H9 (cell line): ENCODE data around the gene TRRAP. TPM values are rescaled to one million over a fixed set of nuclear protein-coding genes. Genes with fewer than 3 reads are reported as not detected.

Experiments
- DNase-seq: peaks from one replicate; pipeline ENCODE4 v3.0.0-alpha.2; 2017
- H2AFZ ChIP-seq: one replicate; pipeline ENCODE4 v1.6.1; 2013; ENCODE audit warnings: mild to moderate bottlenecking, low read length, control low read depth, moderate library complexity
- H2AK5ac ChIP-seq: 2 replicates; pipeline ENCODE4 v1.6.1; 2013; ENCODE audit warnings: low read length, control low read depth, mixed read lengths; ENCODE audit not compliant: insufficient read length
- H2BK120ac ChIP-seq: one replicate; pipeline ENCODE4 v1.6.1; 2013; ENCODE audit warnings: low read depth, mild to moderate bottlenecking, low read length, control low read depth, inconsistent platforms; ENCODE audit not compliant: poor library complexity, severe bottlenecking
- H2BK12ac ChIP-seq: 2 replicates; pipeline ENCODE4 v1.6.1; 2013; ENCODE audit warnings: low read length, control low read depth, mixed read lengths, low read depth; ENCODE audit not compliant: insufficient read length
- H2BK15ac ChIP-seq: 2 replicates; pipeline ENCODE4 v1.6.1; 2013; ENCODE audit warnings: low read depth, low read length, control low read depth
- H2BK20ac ChIP-seq: one replicate; pipeline ENCODE4 v1.6.1; 2013; ENCODE audit warnings: low read depth, mild to moderate bottlenecking, low read length, control low read depth, inconsistent platforms; ENCODE audit not compliant: poor library complexity, severe bottlenecking
- H2BK5ac ChIP-seq: 2 replicates; pipeline ENCODE4 v1.6.1; 2013; ENCODE audit warnings: low read length, control low read depth, mixed read lengths; ENCODE audit not compliant: insufficient read length
- H3K14ac ChIP-seq: 2 replicates; pipeline ENCODE4 v1.6.1; 2013; ENCODE audit warnings: low read length, control low read depth; ENCODE audit not compliant: insufficient read depth
- H3K18ac ChIP-seq: 2 replicates; pipeline ENCODE4 v1.6.1; 2013; ENCODE audit warnings: low read depth, mild to moderate bottlenecking, mixed read lengths, low read length, control low read depth; ENCODE audit not compliant: insufficient read length
- H3K23ac ChIP-seq: 2 replicates; pipeline ENCODE4 v1.6.1; 2013; ENCODE audit warnings: low read length, control low read depth, mixed read lengths, low read depth; ENCODE audit not compliant: insufficient read length
- H3K23me2 ChIP-seq: 2 replicates; pipeline ENCODE4 v1.6.1; 2013; ENCODE audit warnings: low read depth, mild to moderate bottlenecking, mixed read lengths, low read length, control low read depth; ENCODE audit not compliant: insufficient read length, poor library complexity, severe bottlenecking
- H3K27ac ChIP-seq: 2 replicates; pipeline ENCODE4 v1.5.1; 2013; ENCODE audit warnings: low read length, control low read depth, mixed read lengths, low read depth; ENCODE audit not compliant: insufficient read length
- H3K27me3 ChIP-seq: 2 replicates; pipeline ENCODE4 v1.6.1; 2013; ENCODE audit warnings: low read length, control low read depth, inconsistent platforms; ENCODE audit not compliant: insufficient read depth
- H3K4ac ChIP-seq: 2 replicates; pipeline ENCODE4 v1.6.1; 2013; ENCODE audit warnings: low read depth, mild to moderate bottlenecking, control low read depth, inconsistent platforms, low read length, moderate library complexity
- H3K4me1 ChIP-seq: 2 replicates; pipeline ENCODE4 v1.6.1; 2013; ENCODE audit warnings: low read length, control low read depth, inconsistent platforms; ENCODE audit not compliant: insufficient read depth
- H3K4me2 ChIP-seq: 2 replicates; pipeline ENCODE4 v1.6.1; 2013; ENCODE audit warnings: low read length, control low read depth, mixed read lengths; ENCODE audit not compliant: insufficient read length, insufficient read depth
- H3K56ac ChIP-seq: 2 replicates; pipeline ENCODE4 v1.6.1; 2013; ENCODE audit warnings: low read depth, mild to moderate bottlenecking, mixed read lengths, low read length, control low read depth; ENCODE audit not compliant: insufficient read length
- H3K79me1 ChIP-seq: 2 replicates; pipeline ENCODE4 v1.6.1; 2013; ENCODE audit warnings: low read depth, mild to moderate bottlenecking, moderate library complexity, low read length, control low read depth, inconsistent platforms; ENCODE audit not compliant: insufficient read depth, poor library complexity, severe bottlenecking
- H3K79me2 ChIP-seq: 2 replicates; pipeline ENCODE4 v1.6.1; 2013; ENCODE audit warnings: low read length, control low read depth, inconsistent platforms; ENCODE audit not compliant: insufficient read depth
- H3K9ac ChIP-seq: 2 replicates; pipeline ENCODE4 v1.6.1; 2013; ENCODE audit warnings: low read length, control low read depth, mixed read lengths; ENCODE audit not compliant: insufficient read length; ENCODE audit errors: extremely low read depth
- H3K9me3 ChIP-seq: one replicate; pipeline ENCODE4 v1.6.1; 2013; ENCODE audit warnings: low read depth, low read length, inconsistent platforms; ENCODE audit not compliant: control insufficient read depth
- H3T11ph ChIP-seq: one replicate; pipeline ENCODE4 v1.6.1; 2013; ENCODE audit warnings: mild to moderate bottlenecking, low read length, control low read depth, inconsistent platforms
- H4K20me1 ChIP-seq: one replicate; pipeline ENCODE4 v1.6.1; 2013; ENCODE audit not compliant: control insufficient read depth, insufficient read length, insufficient read depth
- H4K5ac ChIP-seq: 2 replicates; pipeline ENCODE4 v1.6.1; 2013; ENCODE audit warnings: low read depth, mild to moderate bottlenecking, mixed read lengths, low read length, control low read depth; ENCODE audit not compliant: insufficient read length
- H4K8ac ChIP-seq: replicated peaks from 2 replicates; pipeline ENCODE4 v1.6.1; 2013; ENCODE audit warnings: low read length, control low read depth, mixed read lengths, low read depth; ENCODE audit not compliant: insufficient read length
- H4K91ac ChIP-seq: 2 replicates; pipeline ENCODE4 v1.6.1; 2013; ENCODE audit warnings: low read depth, mild to moderate bottlenecking, moderate library complexity, mixed read lengths, low read length, control low read depth; ENCODE audit not compliant: insufficient read length
- H3K27ac Mint-ChIP-seq, 3 experiments: 2 replicates in 2 of 3; 3 replicates in 1 of 3; pipeline ENCODE4 v1.8.0; 2020 to 2021; ENCODE audit warnings: mixed read lengths in 3 of 3, mild to moderate bottlenecking in 1 of 3, moderate library complexity in 1 of 3
- H3K27me3 Mint-ChIP-seq: 2 replicates; pipeline ENCODE4 v1.8.0; 2021; ENCODE audit warnings: low read depth, mild to moderate bottlenecking, moderate library complexity, mixed read lengths
- H3K36me3 Mint-ChIP-seq, 3 experiments: 2 replicates in 2 of 3; 3 replicates in 1 of 3; pipeline ENCODE4 v1.8.0; 2020 to 2021; ENCODE audit warnings: low read depth in 3 of 3, mixed read lengths in 3 of 3; ENCODE audit not compliant: insufficient read depth in 1 of 3
- H3K4me1 Mint-ChIP-seq, 2 experiments: 2 replicates each; pipeline ENCODE4 v1.8.0; 2020; ENCODE audit warnings: mixed read lengths in 2 of 2
- H3K4me3 Mint-ChIP-seq, 2 experiments: 2 replicates in 1 of 2; 3 replicates in 1 of 2; pipeline ENCODE4 v1.8.0; 2020 to 2021; ENCODE audit warnings: mild to moderate bottlenecking in 2 of 2, mixed read lengths in 2 of 2, moderate library complexity in 1 of 2
- H3K9me3 Mint-ChIP-seq, 2 experiments: 2 replicates in 1 of 2; 3 replicates in 1 of 2; pipeline ENCODE4 v1.8.0; 2020; ENCODE audit warnings: mild to moderate bottlenecking in 2 of 2, mixed read lengths in 2 of 2, moderate library complexity in 1 of 2
- WGBS: extraction: QIAGEN DNeasy Blood & Tissue Kit; methylation state at CpG from one replicate; pipeline ENCODE4 v1.1.7; 2013; ENCODE audit warnings: missing lambda C conversion rate, low lambda C conversion rate, mixed read lengths; ENCODE audit not compliant: insufficient read length; ENCODE audit errors: extremely low coverage; 5-methylcytosine and 5-hydroxymethylcytosine counted together
- long read RNA-seq: library from polyadenylated mRNA; unstranded; transcript quantifications from one replicate; pipeline ENCODE4 v2.0.0, GENCODE V29; 2020
- total RNA-seq: library from RNA; stranded (reverse); gene quantifications from 2 replicates; pipeline ENCODE4 v1.2.1, GENCODE V29; 2021
- TF ChIP-seq, protein P1 (sequence below): fragments of 200-600 bp; sonication (generic); conservative IDR thresholded peaks from 3 replicates; pipeline ENCODE4 v1.8.0; 2021; ENCODE audit warnings: antibody characterized with exemption, mild to moderate bottlenecking

TRRAP gene
- total RNA-seq, result 54.0 and 58.6 TPM in 2 replicates
- long read RNA-seq, partial matches to known transcripts, result 19 of 24 reads
- long read RNA-seq, other reads (novel, unspliced or antisense), result 5 of 24 reads

GRCh38 chr7:98878365-98879197, at the start of gene TRRAP:
TRRAP (plus strand) TSS chr7:98878532; CDS start chr7:98881151, 2,619 bp downstream.
- Histone ChIP-seq H3K18ac (peak within 1 kb of the TSS; percentile 93), H4K20me1 (no peaks in the 10 kb centered on the region), H3K23me2 (peaks cover 7% of the 10 kb centered on the region), H3K27ac (no peak within 1 kb of the TSS), H4K91ac (no peak within 1 kb of the TSS), H3K4me2 (peak within 1 kb of the TSS; percentile 73), H3K9me3 (no peaks in the 10 kb centered on the region), H2AK5ac (no peak within 1 kb of the TSS), H3K27me3 (no peaks in the 10 kb centered on the region), H2BK5ac (no peak within 1 kb of the TSS), H4K5ac (no peak within 1 kb of the TSS), H2BK15ac (no peak within 1 kb of the TSS), H2BK12ac (no peak within 1 kb of the TSS), H2BK20ac (no peak within 1 kb of the TSS), H3K79me2 (peaks cover 9% of the 10 kb centered on the region), H3K14ac (peak within 1 kb of the TSS; percentile 93), H3T11ph (no peak within 1 kb of the TSS), H2AFZ (no peak within 1 kb of the TSS), H3K23ac (no peak within 1 kb of the TSS), H4K8ac (no peak within 1 kb of the TSS), H3K9ac (peak within 1 kb of the TSS; percentile 75), H3K79me1 (peaks cover 7% of the 10 kb centered on the region), H3K4ac (no peak within 1 kb of the TSS), H3K4me1 (no peaks in the 10 kb centered on the region), H3K56ac (no peak within 1 kb of the TSS), H2BK120ac (no peak within 1 kb of the TSS)
- WGBS, result no CpG with 5 or more reads among the region's 113 CpGs
- peak within 1 kb of the TSS; percentile 86 to 93 for H3K4me3 Mint-ChIP-seq
- peak within 1 kb of the TSS in 2 of 3 experiments; percentile 75 to 95; a peak in 3 of 7 replicates for H3K27ac Mint-ChIP-seq
- H3K9me3 Mint-ChIP-seq, result no peaks in the 10 kb centered on the region
- TF ChIP-seq, protein P1, sequence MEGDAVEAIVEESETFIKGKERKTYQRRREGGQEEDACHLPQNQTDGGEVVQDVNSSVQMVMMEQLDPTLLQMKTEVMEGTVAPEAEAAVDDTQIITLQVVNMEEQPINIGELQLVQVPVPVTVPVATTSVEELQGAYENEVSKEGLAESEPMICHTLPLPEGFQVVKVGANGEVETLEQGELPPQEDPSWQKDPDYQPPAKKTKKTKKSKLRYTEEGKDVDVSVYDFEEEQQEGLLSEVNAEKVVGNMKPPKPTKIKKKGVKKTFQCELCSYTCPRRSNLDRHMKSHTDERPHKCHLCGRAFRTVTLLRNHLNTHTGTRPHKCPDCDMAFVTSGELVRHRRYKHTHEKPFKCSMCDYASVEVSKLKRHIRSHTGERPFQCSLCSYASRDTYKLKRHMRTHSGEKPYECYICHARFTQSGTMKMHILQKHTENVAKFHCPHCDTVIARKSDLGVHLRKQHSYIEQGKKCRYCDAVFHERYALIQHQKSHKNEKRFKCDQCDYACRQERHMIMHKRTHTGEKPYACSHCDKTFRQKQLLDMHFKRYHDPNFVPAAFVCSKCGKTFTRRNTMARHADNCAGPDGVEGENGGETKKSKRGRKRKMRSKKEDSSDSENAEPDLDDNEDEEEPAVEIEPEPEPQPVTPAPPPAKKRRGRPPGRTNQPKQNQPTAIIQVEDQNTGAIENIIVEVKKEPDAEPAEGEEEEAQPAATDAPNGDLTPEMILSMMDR, result peak; percentile 99
- peaks cover 6% of the 10 kb centered on the region for H3K27me3 Mint-ChIP-seq
- peak; percentile 75 for DNase-seq
- H3K4me1 Mint-ChIP-seq, result peaks cover 14 to 15% of the 10 kb centered on the region in 2 experiments
- peaks cover 13 to 32% (median 31%) of the 10 kb centered on the region in 3 experiments; a peak in 6 of 7 replicates for H3K36me3 Mint-ChIP-seq
